HFF-Myc (cell line): Measurements from ENCODE around the gene LOC128125822.
"Not testable (repeated sequence)": the region's sequence is repeated elsewhere in the genome, so short reads cannot be mapped to it uniquely, and the experiment has no call there.

Source experiments
- DNase-seq: peaks from one replicate; pipeline ENCODE4 v3.0.0-alpha.2; 2011; ENCODE audit warnings: low read depth; ENCODE audit errors: extremely low read depth
- H3K4me3 ChIP-seq: replicated peaks from 2 replicates; pipeline ENCODE4 v1.5.1; 2011; ENCODE audit warnings: low read depth, mild to moderate bottlenecking, control low read depth, low read length
- TF ChIP-seq, protein P1 (sequence below): IDR thresholded peaks from 2 replicates; pipeline ENCODE4 v1.5.1; 2012; ENCODE audit warnings: mild to moderate bottlenecking, low read depth, low read length, control low read depth; ENCODE audit errors: missing control alignments

Gene LOC128125822

DNA sequence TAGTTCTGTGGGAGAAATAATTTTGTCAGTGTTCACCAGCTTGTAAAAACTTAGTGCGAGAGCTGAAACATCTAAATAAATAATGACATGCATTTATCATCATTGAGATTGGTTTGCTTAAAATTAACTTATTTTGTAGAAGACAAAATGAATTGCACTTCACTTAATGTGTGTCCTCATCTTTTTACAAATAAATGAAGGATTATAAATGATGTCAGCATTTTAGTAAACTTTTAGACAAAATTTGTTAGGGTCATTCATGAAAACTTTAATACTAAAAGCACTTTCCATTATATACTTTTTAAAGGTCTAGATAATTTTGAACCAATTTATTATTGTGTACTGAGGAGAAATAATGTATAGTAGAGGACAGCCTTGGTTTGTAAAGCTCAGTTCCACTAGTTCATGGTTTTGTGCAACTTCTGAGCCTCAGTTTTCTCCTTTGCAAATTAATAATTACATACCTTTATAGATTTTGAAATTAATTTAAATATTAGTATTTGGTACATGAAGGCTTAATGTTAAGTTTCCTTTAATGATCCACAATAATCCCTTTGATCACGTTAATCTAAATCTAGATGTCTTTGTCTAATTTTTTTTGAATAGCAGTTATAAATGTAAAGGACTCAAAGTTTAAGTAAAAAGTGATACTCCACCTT lies 9.2 kb downstream of the LOC128125822 start:
- TF ChIP-seq, protein P1, sequence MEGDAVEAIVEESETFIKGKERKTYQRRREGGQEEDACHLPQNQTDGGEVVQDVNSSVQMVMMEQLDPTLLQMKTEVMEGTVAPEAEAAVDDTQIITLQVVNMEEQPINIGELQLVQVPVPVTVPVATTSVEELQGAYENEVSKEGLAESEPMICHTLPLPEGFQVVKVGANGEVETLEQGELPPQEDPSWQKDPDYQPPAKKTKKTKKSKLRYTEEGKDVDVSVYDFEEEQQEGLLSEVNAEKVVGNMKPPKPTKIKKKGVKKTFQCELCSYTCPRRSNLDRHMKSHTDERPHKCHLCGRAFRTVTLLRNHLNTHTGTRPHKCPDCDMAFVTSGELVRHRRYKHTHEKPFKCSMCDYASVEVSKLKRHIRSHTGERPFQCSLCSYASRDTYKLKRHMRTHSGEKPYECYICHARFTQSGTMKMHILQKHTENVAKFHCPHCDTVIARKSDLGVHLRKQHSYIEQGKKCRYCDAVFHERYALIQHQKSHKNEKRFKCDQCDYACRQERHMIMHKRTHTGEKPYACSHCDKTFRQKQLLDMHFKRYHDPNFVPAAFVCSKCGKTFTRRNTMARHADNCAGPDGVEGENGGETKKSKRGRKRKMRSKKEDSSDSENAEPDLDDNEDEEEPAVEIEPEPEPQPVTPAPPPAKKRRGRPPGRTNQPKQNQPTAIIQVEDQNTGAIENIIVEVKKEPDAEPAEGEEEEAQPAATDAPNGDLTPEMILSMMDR: no peak
- no peak for DNase-seq

DNA sequence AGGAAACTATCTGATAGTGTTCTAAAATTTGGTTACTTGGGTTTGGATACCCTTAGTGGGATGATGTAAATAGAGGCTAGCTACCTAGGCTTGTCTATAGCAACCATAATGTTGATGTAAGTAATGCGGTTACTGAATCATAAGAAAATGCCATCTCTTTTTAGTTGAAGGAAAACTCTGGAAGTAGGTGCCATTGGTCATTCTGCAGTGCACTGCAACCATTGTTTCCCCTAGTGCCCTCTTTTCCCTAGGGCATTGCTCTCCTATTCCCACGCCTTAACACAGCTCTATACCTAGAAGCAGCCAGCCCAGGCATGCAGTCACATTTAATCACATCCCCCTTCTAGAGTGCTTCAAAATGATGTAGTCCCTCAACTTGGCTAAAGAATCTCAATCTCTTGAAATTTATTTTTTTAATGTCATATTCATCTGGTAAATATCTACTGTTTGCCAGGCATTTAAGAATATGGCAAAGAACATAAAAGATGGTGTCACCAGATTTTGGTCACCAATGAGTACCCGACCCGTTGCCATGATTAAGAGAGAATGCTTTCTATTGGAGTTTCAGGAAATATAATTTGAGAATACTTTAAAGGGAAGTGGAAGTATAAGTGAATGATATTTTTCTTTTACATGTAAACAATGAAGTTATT lies 10.4 kb downstream of the LOC128125822 start:
- DNase-seq: no peak
- TF ChIP-seq, protein P1: no peak
- no peak overlapping the region for H3K4me3 ChIP-seq

More for the DNA sequence above, 9.2 kb downstream of the LOC128125822 start:
- H3K4me3 ChIP-seq: no peak overlapping the region

DNA sequence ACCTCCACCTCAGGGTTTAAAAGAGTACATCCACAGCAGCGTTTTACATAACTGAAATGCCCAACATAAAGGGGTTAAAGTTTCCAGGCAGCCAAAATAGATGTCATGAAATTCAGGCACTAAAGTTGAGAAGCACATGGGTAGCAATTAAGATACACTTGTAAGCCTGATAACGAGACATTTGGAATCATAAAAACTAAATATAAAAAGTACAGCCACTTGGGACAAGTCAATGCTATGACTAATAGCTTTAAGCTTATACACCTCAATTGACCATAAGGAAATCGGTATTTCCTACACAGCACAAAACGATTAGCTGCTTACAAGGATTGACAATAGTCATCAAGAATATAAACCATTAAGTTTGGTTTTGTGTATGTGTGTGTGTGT lies 11.8 kb downstream of the LOC128125822 start:
- H3K4me3 ChIP-seq: no peak overlapping the region
- DNase-seq: no peak
- TF ChIP-seq, protein P1: no peak

DNA sequence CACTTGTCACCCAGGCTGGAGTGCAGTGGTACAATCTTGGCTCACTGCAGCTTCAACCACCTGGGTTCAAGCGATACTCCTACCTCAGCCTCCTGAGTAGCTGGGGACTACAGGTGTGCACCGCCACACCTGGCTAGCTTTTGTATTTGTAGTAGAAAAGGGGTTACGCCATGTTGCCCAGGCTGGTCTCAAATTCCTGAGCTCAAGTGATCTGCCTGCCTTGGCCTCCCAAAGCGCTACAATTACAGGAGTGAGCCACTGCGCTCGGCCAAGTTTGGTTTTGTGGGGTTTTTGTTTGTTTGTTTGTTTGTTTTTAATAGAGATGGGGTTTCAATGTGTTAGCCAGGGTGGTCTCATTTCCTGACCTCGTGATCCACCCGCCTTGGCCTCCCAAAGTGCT lies 12.3 kb downstream of the LOC128125822 start:
- TF ChIP-seq, protein P1: no peak
- DNase-seq: no peak
- H3K4me3 ChIP-seq: no peak overlapping the region

DNA sequence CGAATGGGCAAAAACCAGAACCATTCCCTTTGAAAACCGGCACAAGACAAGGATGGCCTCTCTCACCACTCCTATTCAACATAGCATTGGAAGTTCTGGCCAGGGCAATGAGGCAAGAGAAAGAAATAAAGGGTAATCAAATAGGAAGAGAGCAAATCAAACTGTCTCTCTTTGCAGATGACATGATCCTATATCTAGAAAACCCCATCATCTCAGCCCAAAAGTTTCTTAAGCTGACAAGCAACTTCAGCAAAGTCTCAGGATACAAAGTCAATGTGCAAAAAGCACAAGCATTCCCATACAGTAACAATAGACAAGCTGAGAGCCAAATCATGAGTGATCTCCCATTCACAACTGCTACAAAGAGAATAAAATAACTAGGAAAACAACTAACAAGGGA lies 13.4 kb downstream of the LOC128125822 start:
- H3K4me3 ChIP-seq, DNase-seq: not testable (repeated sequence)

DNA sequence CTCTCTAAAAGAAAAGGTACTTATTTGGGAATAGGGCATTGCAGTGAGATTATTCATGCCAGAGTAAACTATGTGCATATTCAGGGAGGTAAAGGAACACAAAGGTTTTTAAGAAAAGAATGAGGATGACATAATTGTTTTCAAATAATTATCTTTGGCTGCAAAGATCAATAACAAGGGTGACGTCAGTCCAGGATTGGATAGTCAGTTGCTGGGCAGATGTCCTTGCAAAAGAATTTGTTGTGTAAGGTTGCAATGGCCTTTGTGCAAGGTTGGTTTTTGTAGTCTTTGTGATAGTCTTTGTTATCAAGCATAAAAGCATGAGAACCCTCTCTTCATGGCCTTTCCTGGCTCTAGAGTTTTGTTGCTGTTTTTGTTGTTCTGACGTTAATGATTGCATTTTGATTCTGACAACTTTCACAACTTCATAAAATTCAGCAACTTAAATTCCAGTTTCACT lies 17.7 kb downstream of the LOC128125822 start:
- TF ChIP-seq, protein P1: no peak
- H3K4me3 ChIP-seq: no peak overlapping the region
- DNase-seq: no peak

DNA sequence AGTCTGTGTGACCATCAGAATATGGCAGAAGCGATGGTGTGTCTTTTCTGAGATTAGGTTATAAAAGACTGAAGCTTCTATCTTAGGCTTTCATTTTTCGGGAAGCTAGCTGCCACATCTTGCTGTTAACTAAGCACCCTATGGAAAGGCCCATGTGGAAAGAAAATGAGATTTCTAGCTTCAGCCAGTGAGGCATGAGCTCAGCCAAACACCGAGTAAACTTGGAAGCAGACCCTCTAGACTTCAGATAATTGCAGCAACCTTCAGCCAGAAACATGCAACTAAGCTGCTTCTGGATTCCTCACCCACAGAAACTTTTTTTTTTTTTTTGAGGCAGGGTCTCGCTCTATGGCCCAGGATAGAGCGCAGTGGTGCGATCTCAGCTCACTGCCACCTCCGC lies 20.6 kb downstream of the LOC128125822 start:
- no peak overlapping the region for H3K4me3 ChIP-seq
- TF ChIP-seq, protein P1: no peak
- no peak for DNase-seq
